ENCODE results near the gene EXOC4. TPM values are rescaled to one million over a fixed set of nuclear protein-coding genes. Genes with fewer than 3 reads are reported as not detected.

EXOC4 gene
- total RNA-seq, 1 experiment from 2014 or later = 75.8 TPM

DNA sequence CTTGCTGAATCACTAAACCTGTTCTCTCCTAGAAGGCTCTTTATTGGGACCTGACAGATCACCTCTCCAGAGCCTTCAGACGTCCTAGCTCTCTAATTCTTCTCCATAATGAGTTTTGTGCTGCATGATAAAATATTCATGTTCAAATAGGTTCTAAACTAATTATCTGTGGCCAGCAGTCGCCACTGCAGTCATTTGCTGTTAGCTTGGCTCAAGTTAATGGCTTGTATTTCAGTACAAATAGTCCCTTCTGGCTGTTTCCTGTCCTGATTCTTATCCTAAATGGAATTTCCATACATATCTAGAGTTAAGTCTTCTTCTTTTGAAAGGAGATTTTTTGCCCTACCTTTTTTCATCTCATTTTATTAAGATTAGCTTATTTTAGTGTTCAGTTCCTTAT lies 303.2 kb downstream of the EXOC4 start:
- no peak overlapping the region for H2BK20ac ChIP-seq (ENCODE audit: low read depth, low read length, poor library complexity, severe bottlenecking)
- H3K27ac ChIP-seq (ENCODE audit: insufficient read length, low read depth, low read length) = no peak overlapping the region
- no peaks in the 10 kb centered on the region for H3K9me3 ChIP-seq (ENCODE audit: control insufficient read depth, low read depth, low read length)
- DNase-seq = no peak
- no peaks in the 10 kb centered on the region for H3K9me3 Mint-ChIP-seq
- H3K4me1 Mint-ChIP-seq = peaks cover 3% of the 10 kb centered on the region in 2 experiments; a peak in 2 of 4 replicates
- H3K36me3 Mint-ChIP-seq (ENCODE audit: insufficient read depth in 1 of 3, low read depth in 3 of 3) = no peaks in the 10 kb centered on the region
- no peak overlapping the region for H2AFZ ChIP-seq (ENCODE audit: low read length)
- no peak overlapping the region for H3K27ac Mint-ChIP-seq
- H4K20me1 ChIP-seq (ENCODE audit: control insufficient read depth, insufficient read depth, insufficient read length) = no peaks in the 10 kb centered on the region
- H3K23me2 ChIP-seq (ENCODE audit: insufficient read length, low read depth, low read length, poor library complexity, severe bottlenecking) = no peaks in the 10 kb centered on the region
- no peak overlapping the region for H3K14ac ChIP-seq (ENCODE audit: insufficient read depth, low read length)
- no peak overlapping the region for H3K9ac ChIP-seq (ENCODE audit: extremely low read depth, insufficient read length, low read length)
- H3K4me3 Mint-ChIP-seq = no peak overlapping the region
- no peak overlapping the region for H4K91ac ChIP-seq (ENCODE audit: insufficient read length, low read depth, low read length)
- H3K79me2 ChIP-seq (ENCODE audit: insufficient read depth, low read length) = no peaks in the 10 kb centered on the region
- H2BK5ac ChIP-seq (ENCODE audit: insufficient read length, low read length) = no peak overlapping the region
- no peak overlapping the region for H4K8ac ChIP-seq (replicated peaks; ENCODE audit: insufficient read length, low read depth, low read length)
- no peaks in the 10 kb centered on the region for H3K79me1 ChIP-seq (ENCODE audit: insufficient read depth, low read depth, low read length, poor library complexity, severe bottlenecking)
- no peak overlapping the region for H3K23ac ChIP-seq (ENCODE audit: insufficient read length, low read depth, low read length)
- TF ChIP-seq, protein P1, sequence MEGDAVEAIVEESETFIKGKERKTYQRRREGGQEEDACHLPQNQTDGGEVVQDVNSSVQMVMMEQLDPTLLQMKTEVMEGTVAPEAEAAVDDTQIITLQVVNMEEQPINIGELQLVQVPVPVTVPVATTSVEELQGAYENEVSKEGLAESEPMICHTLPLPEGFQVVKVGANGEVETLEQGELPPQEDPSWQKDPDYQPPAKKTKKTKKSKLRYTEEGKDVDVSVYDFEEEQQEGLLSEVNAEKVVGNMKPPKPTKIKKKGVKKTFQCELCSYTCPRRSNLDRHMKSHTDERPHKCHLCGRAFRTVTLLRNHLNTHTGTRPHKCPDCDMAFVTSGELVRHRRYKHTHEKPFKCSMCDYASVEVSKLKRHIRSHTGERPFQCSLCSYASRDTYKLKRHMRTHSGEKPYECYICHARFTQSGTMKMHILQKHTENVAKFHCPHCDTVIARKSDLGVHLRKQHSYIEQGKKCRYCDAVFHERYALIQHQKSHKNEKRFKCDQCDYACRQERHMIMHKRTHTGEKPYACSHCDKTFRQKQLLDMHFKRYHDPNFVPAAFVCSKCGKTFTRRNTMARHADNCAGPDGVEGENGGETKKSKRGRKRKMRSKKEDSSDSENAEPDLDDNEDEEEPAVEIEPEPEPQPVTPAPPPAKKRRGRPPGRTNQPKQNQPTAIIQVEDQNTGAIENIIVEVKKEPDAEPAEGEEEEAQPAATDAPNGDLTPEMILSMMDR (conservative IDR thresholded peaks at IDR 0.05) = no peak
- no peak overlapping the region for H3T11ph ChIP-seq (ENCODE audit: low read length)
- H2AK5ac ChIP-seq (ENCODE audit: insufficient read length, low read length) = no peak overlapping the region
- no peak overlapping the region for H2BK120ac ChIP-seq (ENCODE audit: low read depth, low read length, poor library complexity, severe bottlenecking)
- H3K4me2 ChIP-seq (ENCODE audit: insufficient read depth, insufficient read length, low read length) = no peak overlapping the region
- H2BK15ac ChIP-seq (ENCODE audit: low read depth, low read length) = no peak overlapping the region
- no peak overlapping the region for H4K5ac ChIP-seq (ENCODE audit: insufficient read length, low read depth, low read length)
- H2BK12ac ChIP-seq (ENCODE audit: insufficient read length, low read depth, low read length) = no peak overlapping the region
- H3K4ac ChIP-seq (ENCODE audit: low read depth, low read length) = no peak overlapping the region
- no peaks in the 10 kb centered on the region for H3K27me3 ChIP-seq (ENCODE audit: insufficient read depth, low read length)
- WGBS (ENCODE audit: extremely low coverage, insufficient read length, low lambda C conversion rate) = no CpG with 5 or more reads among the region's 2 CpGs
- no peak overlapping the region for H3K56ac ChIP-seq (ENCODE audit: insufficient read length, low read depth, low read length)
- no peak overlapping the region for H3K18ac ChIP-seq (ENCODE audit: insufficient read length, low read depth, low read length)
- H3K4me1 ChIP-seq (ENCODE audit: insufficient read depth, low read length) = peaks cover 2% of the 10 kb centered on the region; the same call in 1 of the 2 replicates
- no peaks in the 10 kb centered on the region for H3K27me3 Mint-ChIP-seq (ENCODE audit: low read depth)
